SK-N-SH (cell line): Measurements from ENCODE around the gene MYORG. TPM values are rescaled to one million over a fixed set of nuclear protein-coding genes. Genes with fewer than 3 reads are reported as not detected.

ENCODE experiments used
- CTCF ChIA-PET: fragments of 300-600, 350-600 bp; formaldehyde crosslinking; extraction: SDS; loops from one replicate; lab custom pipeline; 2021; lab: Yijun Ruan, JAX
- POLR2A ChIA-PET: fragments of 350-600 bp; sonication (Branson Sonifier 250); formaldehyde crosslinking; extraction: SDS; loops from one replicate; lab custom pipeline; 2020; ENCODE audit warnings: antibody characterized with exemption, inconsistent platforms; lab: Yijun Ruan, JAX
- DNase-seq: peaks from one replicate; pipeline ENCODE4 v3.0.0; 2012
- H2AFZ ChIP-seq: fragments of 200-600 bp; sonication (generic); 2 replicates; pipeline ENCODE4 v1.8.1; 2016; ENCODE audit warnings: antibody characterized with exemption, mild to moderate bottlenecking, low read depth
- H3F3A ChIP-seq: fragments of 200-600 bp; sonication (generic); replicated peaks from 2 replicates; pipeline ENCODE3; 2016; ENCODE audit warnings: antibody characterized with exemption, mild to moderate bottlenecking; ENCODE audit not compliant: insufficient read depth
- H3K27ac ChIP-seq, 2 experiments: fragments of 200-500 bp in 1 of 2; fragments of 200-600 bp in 1 of 2; sonication (Bioruptor generic) in 1 of 2; sonication (generic), shearing (Covaris generic) in 1 of 2; 2 replicates each; pipeline versions ENCODE4 v1.5.1 to v1.6.1; 2014 to 2016; ENCODE audit warnings: low read depth in 2 of 2, inconsistent platforms in 1 of 2, low read length in 1 of 2, mild to moderate bottlenecking in 1 of 2, mixed read lengths in 1 of 2
- H3K27me3 ChIP-seq: fragments of 200-600 bp; sonication (generic), shearing (Covaris generic); 2 replicates; pipeline ENCODE4 v1.6.1; 2016; ENCODE audit warnings: mixed run types; ENCODE audit not compliant: insufficient read depth
- H3K36me3 ChIP-seq, 2 experiments: fragments of 200-500 bp in 1 of 2; fragments of 200-600 bp in 1 of 2; sonication (Bioruptor generic) in 1 of 2; sonication (generic) in 1 of 2; replicated peaks in 1 of 2; 2 replicates each; pipeline versions ENCODE3 to v1.5.1; 2014 to 2016; ENCODE audit warnings: low read length in 1 of 2, mild to moderate bottlenecking in 1 of 2; ENCODE audit not compliant: insufficient read depth in 2 of 2, control insufficient read depth in 1 of 2
- H3K4me1 ChIP-seq, 2 experiments: fragments of 200-500 bp in 1 of 2; fragments of 200-600 bp in 1 of 2; sonication (Bioruptor generic) in 1 of 2; sonication (generic), shearing (Covaris generic) in 1 of 2; 2 replicates each; pipeline versions ENCODE4 v1.5.1 to v1.6.1; 2014 to 2016; ENCODE audit warnings: low read depth in 1 of 2, low read length in 1 of 2, mixed run types in 1 of 2; ENCODE audit not compliant: insufficient read depth in 2 of 2, control insufficient read depth in 1 of 2
- H3K4me2 ChIP-seq: fragments of 200-600 bp; sonication (generic), shearing (Covaris generic); 2 replicates; pipeline ENCODE4 v1.6.1; 2017; ENCODE audit warnings: mixed run types
- H3K4me3 ChIP-seq, 2 experiments: fragments of 200-500 bp in 1 of 2; fragments of 200-600 bp in 1 of 2; sonication (Bioruptor generic) in 1 of 2; sonication (generic), shearing (Covaris generic) in 1 of 2; 2 replicates each; pipeline versions ENCODE4 v1.5.1 to v1.8.1; 2014 to 2016; ENCODE audit warnings: low read depth in 2 of 2, inconsistent platforms in 1 of 2, low read length in 1 of 2, mild to moderate bottlenecking in 1 of 2, mixed read lengths in 1 of 2, moderate library complexity in 1 of 2
- H3K79me2 ChIP-seq: fragments of 200-600 bp; sonication (generic); 2 replicates; pipeline ENCODE4 v1.8.1; 2017; ENCODE audit warnings: mild to moderate bottlenecking; ENCODE audit not compliant: insufficient read depth
- H3K9ac ChIP-seq: fragments of 200-600 bp; sonication (generic); 2 replicates; pipeline ENCODE4 v1.6.1; 2017; ENCODE audit warnings: mixed run types
- H3K9me2 ChIP-seq: fragments of 200-600 bp; sonication (generic); 2 replicates; pipeline ENCODE4 v1.6.1; 2017; ENCODE audit warnings: mixed run types
- H3K9me3 ChIP-seq: fragments of 200-600 bp; sonication (generic); 2 replicates; pipeline ENCODE4 v1.6.1; 2017; ENCODE audit warnings: mixed run types, mild to moderate bottlenecking, moderate library complexity
- H4K20me1 ChIP-seq: fragments of 200-600 bp; sonication (generic); 2 replicates; pipeline ENCODE4 v1.6.1; 2017; ENCODE audit warnings: mild to moderate bottlenecking, mixed run types; ENCODE audit not compliant: insufficient read depth
- CTCF ChIP-seq: fragments of 200-600 bp; sonication (generic); IDR thresholded peaks from 2 replicates; pipeline ENCODE4 v1.6.1; 2017; ENCODE audit warnings: antibody characterized with exemption, mild to moderate bottlenecking, moderate library complexity
- FOXM1 ChIP-seq: IDR thresholded peaks from 2 replicates; pipeline ENCODE4 v1.4.0; 2012; ENCODE audit warnings: low read depth, mild to moderate bottlenecking
- GATA2 ChIP-seq: sonication (generic); formaldehyde crosslinking; IDR thresholded peaks from 2 replicates; pipeline ENCODE4 v1.5.0; 2020; ENCODE audit warnings: mild to moderate bottlenecking, missing genetic modification reagents
- MAX ChIP-seq: IDR thresholded peaks from 2 replicates; pipeline ENCODE4 v1.4.0; 2012; ENCODE audit warnings: low read depth
- MEF2A ChIP-seq: IDR thresholded peaks from 2 replicates; pipeline ENCODE4 v1.4.0; 2012; ENCODE audit warnings: low read depth, borderline replicate concordance
- MXI1 ChIP-seq: IDR thresholded peaks from 2 replicates; pipeline ENCODE4 v1.6.1; 2012; ENCODE audit warnings: mild to moderate bottlenecking, low read depth, low read length, improper control_type of control experiment
- NFIC ChIP-seq: IDR thresholded peaks from 2 replicates; pipeline ENCODE4 v1.4.0; 2012; ENCODE audit warnings: borderline replicate concordance
- PBX3 ChIP-seq: IDR thresholded peaks from 2 replicates; pipeline ENCODE4; 2012
- RAD21 ChIP-seq: IDR thresholded peaks from 2 replicates; pipeline ENCODE4 v1.6.1; 2012; ENCODE audit warnings: mild to moderate bottlenecking, low read length
- REST ChIP-seq: IDR thresholded peaks from 2 replicates; pipeline ENCODE4 v1.6.1; 2012; ENCODE audit warnings: mild to moderate bottlenecking, low read depth, low read length, moderate library complexity
- SIN3A ChIP-seq: IDR thresholded peaks from 2 replicates; pipeline ENCODE4 v1.6.1; 2012; ENCODE audit warnings: low read depth, mild to moderate bottlenecking, low read length, moderate library complexity, borderline replicate concordance
- TCF12 ChIP-seq: IDR thresholded peaks from 2 replicates; pipeline ENCODE4 v1.4.0; 2012
- USF2 ChIP-seq: fragments of 150-350 bp; IDR thresholded peaks from 2 replicates; pipeline ENCODE4 v1.6.1; 2017; ENCODE audit warnings: antibody characterized with exemption, low read length, low read depth, borderline replicate concordance
- WGBS: methylation state at CpG from one replicate; pipeline ENCODE4 v1.1.6; 2017; ENCODE audit warnings: low lambda C conversion rate; 5-methylcytosine and 5-hydroxymethylcytosine counted together
- polyA plus RNA-seq, 3 experiments: library from polyadenylated mRNA; depleted of rRNA; stranded (reverse); fragments of >200 nt; gene quantifications; 2 replicates each; pipeline ENCODE4 v1.2.3, GENCODE V29; 2012

MYORG gene
- polyA plus RNA-seq, 1 of the 3 experiments (the other 2 are of a cell fraction), result 1.1 TPM

GRCh38 chr9:34322899-34323591, 53.7 kb downstream of the MYORG start:
- DNase-seq, result no peak
- ChIA-PET CTCF (interaction anchor here (0.7 kb wide), 1 partner anchor 166 kb away, joined by 3 read pairs; no protein-coding TSS in a partner anchor), POLR2A (no interaction called here)
- Histone ChIP-seq H3K4me3 (no peak overlapping the region), H3K9me2 (no peaks in the 10 kb centered on the region), H3K36me3 (no peaks in the 10 kb centered on the region), H3K79me2 (peaks cover 44% of the 10 kb centered on the region), H3K27me3 (no peaks in the 10 kb centered on the region), H2AFZ (no peak overlapping the region; the same call in 1 of the 2 replicates), H3F3A (peaks cover 3% of the 10 kb centered on the region), H3K9ac (no peak overlapping the region), H4K20me1 (no peaks in the 10 kb centered on the region), H3K4me2 (no peak overlapping the region), H3K4me1 (peaks cover 4 to 7% of the 10 kb centered on the region in 2 experiments; a peak in 3 of 4 replicates), H3K9me3 (no peaks in the 10 kb centered on the region), H3K27ac (no peak overlapping the region)
- WGBS, result 73% methylated on average over 2 of the region's 2 CpGs
- TF ChIP-seq REST (no peak), MAX (no peak)

- 98% methylated on average over 7 of the region's 7 CpGs for WGBS
- CTCF ChIA-PET, result interaction anchor here (1.2 kb wide), 1 partner anchor 69 kb away, joined by 3 read pairs; no protein-coding TSS in a partner anchor
Observed at GRCh38 chr9:34321451-34321850, 55.2 kb downstream of the MYORG start.

More at GRCh38 chr9:34321451-34321850, 55.2 kb downstream of the MYORG start:
- Histone ChIP-seq H3K4me3 (no peak overlapping the region), H3K27me3 (no peaks in the 10 kb centered on the region), H3K9me3 (no peaks in the 10 kb centered on the region), H3K27ac (no peak overlapping the region), H3K9me2 (no peaks in the 10 kb centered on the region), H3K9ac (no peak overlapping the region), H3F3A (peaks cover 3% of the 10 kb centered on the region), H2AFZ (no peak overlapping the region), H3K4me1 (peaks cover 0 to 6% of the 10 kb centered on the region in 2 experiments; a peak in 2 of 4 replicates), H3K79me2 (peaks cover 35% of the 10 kb centered on the region), H4K20me1 (no peaks in the 10 kb centered on the region), H3K4me2 (no peak overlapping the region)
- POLR2A ChIA-PET, result no interaction called here
- DNase-seq, result no peak
- TF ChIP-seq USF2, result no peak
- no peak for TF ChIP-seq NFIC
- TF ChIP-seq PBX3, result no peak
- no peak for TF ChIP-seq MXI1
- TF ChIP-seq FOXM1, result no peak
- no peak for TF ChIP-seq MEF2A
- no peak for TF ChIP-seq RAD21
- no peak for TF ChIP-seq CTCF
- no peak for TF ChIP-seq TCF12
- no peak for TF ChIP-seq GATA2
- no peak for TF ChIP-seq SIN3A
- no peak for TF ChIP-seq MAX
- TF ChIP-seq, all 33 proteins: peak for 0
- H3K36me3 ChIP-seq, result no peaks in the 10 kb centered on the region
